GM18511 (cell line): ENCODE measurements around the gene CPTP.
A peak's percentile ranks its signal among the peaks of the same experiment; 100 is the strongest.

Source experiments
- ATAC-seq: cut with Tn5 transposase; IDR thresholded peaks from one replicate; pipeline ENCODE4 v1.9.1; 2021; ENCODE audit warnings: mild to moderate bottlenecking, moderate library complexity; ENCODE audit not compliant: unreplicated experiment

Gene CPTP

GRCh38 chr1:1291548-1292441 lies 32.8 kb upstream of the CPTP start:
- peak; percentile 56 for ATAC-seq

- ATAC-seq = no peak
These were observed 32.2 kb upstream of the CPTP start for GRCh38 chr1:1292442-1292779.

GRCh38 chr1:1292851-1293250 lies 31.8 kb upstream of the CPTP start:
- no peak for ATAC-seq

- no peak for ATAC-seq
These were observed 31.0 kb upstream of the CPTP start for GRCh38 chr1:1293263-1294249.

GRCh38 chr1:1294250-1294890 lies 30.2 kb upstream of the CPTP start:
- no peak for ATAC-seq

GRCh38 chr1:1295154-1295923 lies 29.3 kb upstream of the CPTP start:
- no peak for ATAC-seq

- ATAC-seq = no peak
These were observed 28.2 kb upstream of the CPTP start for GRCh38 chr1:1296070-1297061.

GRCh38 chr1:1297802-1298424 lies 26.7 kb upstream of the CPTP start:
- no peak for ATAC-seq

GRCh38 chr1:1298861-1299685 lies 25.5 kb upstream of the CPTP start:
- no peak for ATAC-seq

GRCh38 chr1:1299686-1300351 lies 24.8 kb upstream of the CPTP start:
- ATAC-seq = no peak

- no peak for ATAC-seq
These were observed 24.3 kb upstream of the CPTP start for GRCh38 chr1:1300352-1300739.

- no peak for ATAC-seq
These were observed 22.6 kb upstream of the CPTP start for GRCh38 chr1:1302006-1302430.

GRCh38 chr1:1302951-1303509 lies 21.6 kb upstream of the CPTP start:
- no peak for ATAC-seq

- ATAC-seq = no peak
These were observed 20.9 kb upstream of the CPTP start for GRCh38 chr1:1303736-1304135.

GRCh38 chr1:1304331-1305299 lies 20.0 kb upstream of the CPTP start:
- no peak for ATAC-seq
